Subcutaneous adipose tissue (tissue), 4 donors: ENCODE results near the gene GBF1. TPM values are rescaled to one million over a fixed set of nuclear protein-coding genes. Genes with fewer than 3 reads are reported as not detected.

Experiments used
- total RNA-seq, 4 donors: library from RNA; depleted of rRNA; stranded (reverse); fragments of >200 nt; gene quantifications; one replicate each; pipeline ENCODE4 v1.1.0, GENCODE V29; 2016
- TF ChIP-seq, protein P1 (sequence below): fragments of 450-650 bp; IDR thresholded peaks from one replicate; pipeline ENCODE4 v1.5.1; 2016; ENCODE audit warnings: low read depth, mild to moderate bottlenecking, control low read depth, antibody characterized with exemption, moderate library complexity

The GBF1 gene
- total RNA-seq, 4 donors from 2014 or later: 21.6 to 34.3 (median 24.0) TPM

DNA sequence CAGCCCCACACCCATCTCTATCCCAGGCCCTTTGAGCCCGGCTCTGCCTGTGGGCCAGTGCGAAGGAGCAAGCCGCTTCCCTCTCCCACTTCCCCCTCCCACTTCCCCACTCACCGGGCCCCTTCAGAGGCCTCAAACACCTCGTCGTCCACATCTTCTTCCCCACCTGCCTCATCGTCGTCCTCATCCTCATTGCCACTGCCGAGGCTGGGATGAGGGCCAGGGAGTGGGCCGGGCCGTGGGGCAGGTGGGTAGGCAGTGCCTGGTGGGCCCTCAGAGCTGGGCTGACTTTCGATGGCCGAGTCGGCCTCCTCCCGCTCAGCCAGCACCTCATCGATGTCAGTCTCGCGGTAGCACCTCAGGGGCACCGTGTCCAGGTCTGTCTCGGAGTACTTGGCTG is 169.4 kb downstream of the GBF1 start:
- TF ChIP-seq, protein P1, sequence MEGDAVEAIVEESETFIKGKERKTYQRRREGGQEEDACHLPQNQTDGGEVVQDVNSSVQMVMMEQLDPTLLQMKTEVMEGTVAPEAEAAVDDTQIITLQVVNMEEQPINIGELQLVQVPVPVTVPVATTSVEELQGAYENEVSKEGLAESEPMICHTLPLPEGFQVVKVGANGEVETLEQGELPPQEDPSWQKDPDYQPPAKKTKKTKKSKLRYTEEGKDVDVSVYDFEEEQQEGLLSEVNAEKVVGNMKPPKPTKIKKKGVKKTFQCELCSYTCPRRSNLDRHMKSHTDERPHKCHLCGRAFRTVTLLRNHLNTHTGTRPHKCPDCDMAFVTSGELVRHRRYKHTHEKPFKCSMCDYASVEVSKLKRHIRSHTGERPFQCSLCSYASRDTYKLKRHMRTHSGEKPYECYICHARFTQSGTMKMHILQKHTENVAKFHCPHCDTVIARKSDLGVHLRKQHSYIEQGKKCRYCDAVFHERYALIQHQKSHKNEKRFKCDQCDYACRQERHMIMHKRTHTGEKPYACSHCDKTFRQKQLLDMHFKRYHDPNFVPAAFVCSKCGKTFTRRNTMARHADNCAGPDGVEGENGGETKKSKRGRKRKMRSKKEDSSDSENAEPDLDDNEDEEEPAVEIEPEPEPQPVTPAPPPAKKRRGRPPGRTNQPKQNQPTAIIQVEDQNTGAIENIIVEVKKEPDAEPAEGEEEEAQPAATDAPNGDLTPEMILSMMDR: no peak

DNA sequence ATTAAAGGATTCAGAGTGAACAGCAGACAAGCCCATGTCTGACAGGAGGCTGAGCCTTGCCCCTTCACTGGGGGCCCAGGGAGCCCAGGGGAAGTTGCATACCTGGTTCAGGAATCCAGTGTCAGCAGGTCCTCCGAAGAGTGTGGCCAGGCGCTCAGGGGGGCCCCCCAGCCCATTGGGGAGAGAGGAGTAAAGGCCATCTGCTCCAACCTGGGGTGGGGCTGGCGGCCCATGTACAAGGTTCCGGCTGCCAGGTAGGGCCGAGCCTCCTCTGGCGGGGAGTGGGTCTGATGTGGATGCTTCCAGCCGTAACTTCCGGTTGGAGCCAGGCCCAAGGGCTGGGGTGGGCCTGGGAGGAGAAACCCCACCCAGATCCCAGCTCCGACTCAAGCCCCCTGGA is 171.0 kb downstream of the GBF1 start:
- TF ChIP-seq, protein P1: no peak

DNA sequence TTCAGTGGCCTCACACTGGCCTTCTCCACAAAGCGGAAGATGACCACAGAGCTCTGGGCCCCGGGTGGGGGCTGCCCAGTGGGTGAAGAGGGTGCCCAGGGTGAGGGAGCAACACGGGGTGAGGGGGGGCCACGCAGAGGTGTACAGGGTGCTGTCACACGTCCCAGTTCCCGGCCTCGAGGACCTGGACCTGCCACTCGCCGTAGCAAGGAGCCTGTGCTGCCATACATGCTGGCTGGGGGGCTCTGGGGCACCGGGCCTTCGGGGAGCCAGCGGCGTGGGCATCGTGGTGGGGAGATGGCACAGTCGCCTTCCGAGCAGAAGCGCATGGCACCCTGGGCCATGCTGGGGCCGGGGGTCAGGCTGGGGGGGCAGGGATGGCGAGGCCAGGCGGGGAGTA is 171.4 kb downstream of the GBF1 start:
- TF ChIP-seq, protein P1: no peak

DNA sequence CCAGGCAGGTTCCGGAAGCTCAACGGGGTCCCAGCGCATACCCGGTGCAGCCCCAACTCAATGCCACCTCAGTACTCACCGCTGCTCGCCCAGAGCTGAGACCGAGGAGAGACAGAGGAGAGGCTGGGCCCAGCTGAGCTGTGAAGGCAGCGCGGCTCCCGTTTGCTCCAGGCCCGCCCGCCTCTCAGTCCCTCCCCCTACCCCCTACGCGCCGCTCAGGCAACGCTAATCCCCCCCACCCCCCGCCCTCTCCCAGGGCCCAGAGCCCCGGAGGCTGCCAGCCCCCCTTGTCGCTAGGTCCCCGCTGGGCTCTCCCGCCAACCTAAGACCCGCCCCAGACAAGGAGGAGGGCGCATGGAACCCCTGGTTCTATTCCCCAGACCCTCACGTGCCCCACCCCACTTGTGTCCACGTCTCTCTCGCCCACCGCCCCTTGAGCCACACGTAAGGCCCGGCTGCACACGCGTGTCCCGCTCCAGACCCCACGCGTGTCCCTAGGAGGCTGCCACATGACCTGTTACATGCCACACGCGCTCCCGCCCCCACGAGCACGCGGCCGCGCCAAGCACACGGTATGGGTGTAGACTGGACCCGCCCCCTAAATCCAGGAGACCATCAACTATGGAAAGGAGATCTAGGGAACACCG is 173.4 kb downstream of the GBF1 start, which contains the start of gene PSD:
PSD (minus strand) TSS at position 164 of the 647 bp plus-strand sequence. CDS start 1,747 bp downstream, outside the sequence.
- TF ChIP-seq, protein P1: no peak

DNA sequence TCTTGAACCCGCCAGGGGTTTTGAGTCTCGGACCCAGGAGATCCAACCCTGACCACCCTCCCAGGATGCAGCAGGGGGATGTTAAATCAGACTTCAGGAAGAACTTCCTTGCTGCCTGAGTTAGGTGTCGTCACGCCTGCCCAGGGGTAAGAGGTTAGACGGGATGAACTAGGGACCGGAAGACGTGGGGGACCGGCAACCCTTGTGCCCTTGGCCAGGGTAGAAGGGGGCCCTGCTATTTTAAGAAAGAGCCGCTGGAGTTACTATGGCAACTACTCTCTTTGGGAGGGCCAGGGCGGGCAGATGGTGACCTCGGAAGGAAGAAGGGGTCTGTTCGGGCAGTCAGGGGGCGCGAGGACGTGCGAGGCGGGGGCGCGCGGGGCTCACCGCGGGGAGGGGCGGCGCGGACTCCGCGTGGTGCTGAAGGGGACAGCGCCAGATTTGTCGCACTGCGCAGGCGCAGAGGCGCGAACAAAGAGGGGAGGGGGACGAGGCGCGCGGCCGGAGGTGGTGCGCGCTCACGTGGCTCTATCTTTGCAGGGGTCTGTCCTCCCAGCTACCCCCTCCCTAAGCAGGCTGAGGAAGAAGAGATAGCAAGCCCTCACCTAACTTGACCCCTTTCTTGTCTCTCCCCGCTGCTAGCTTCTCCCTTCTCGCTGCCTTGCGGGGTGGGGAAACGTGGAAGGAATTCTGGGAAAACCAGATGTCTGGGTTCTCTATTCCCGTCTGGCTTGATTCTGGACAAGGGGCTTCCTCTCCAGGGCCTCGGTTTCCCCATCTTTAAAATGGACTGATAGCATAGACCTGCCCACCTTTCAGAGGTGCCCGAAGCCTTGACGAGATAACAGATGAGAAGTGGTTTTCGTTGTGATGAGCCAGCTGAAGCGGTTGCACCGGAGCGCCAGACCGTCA is 174.2 kb downstream of the GBF1 start:
- TF ChIP-seq, protein P1: no peak

DNA sequence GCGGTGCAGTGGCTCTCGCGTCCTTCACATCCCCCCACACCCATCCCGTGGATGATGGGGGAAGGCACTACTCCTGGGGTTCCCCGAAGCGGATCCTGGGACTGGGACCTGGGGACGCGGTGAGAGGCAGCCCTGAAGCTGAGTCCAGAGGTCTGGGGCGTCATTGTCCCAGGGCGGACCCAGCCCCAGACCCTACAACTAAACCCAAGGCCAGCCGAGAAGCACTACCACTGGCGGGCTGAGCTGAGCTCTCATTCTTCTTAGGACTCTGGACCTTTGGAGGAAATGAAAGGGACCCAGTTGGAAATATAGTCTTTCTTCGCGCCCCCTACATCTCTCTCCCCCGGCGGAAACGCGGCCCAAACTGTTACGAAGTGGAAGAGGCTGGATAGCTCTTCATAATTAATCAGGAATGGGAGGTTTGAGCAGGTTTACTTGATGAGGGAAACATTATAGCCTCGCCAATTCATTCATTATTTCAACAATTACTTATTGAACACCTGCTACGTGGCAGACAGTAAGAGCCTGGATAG is 174.9 kb downstream of the GBF1 start:
- TF ChIP-seq, protein P1: no peak
